ENCODE data around the gene HLA-F.
A peak's percentile ranks its signal among the peaks of the same experiment; 100 is the strongest.

HLA-F gene

DNA sequence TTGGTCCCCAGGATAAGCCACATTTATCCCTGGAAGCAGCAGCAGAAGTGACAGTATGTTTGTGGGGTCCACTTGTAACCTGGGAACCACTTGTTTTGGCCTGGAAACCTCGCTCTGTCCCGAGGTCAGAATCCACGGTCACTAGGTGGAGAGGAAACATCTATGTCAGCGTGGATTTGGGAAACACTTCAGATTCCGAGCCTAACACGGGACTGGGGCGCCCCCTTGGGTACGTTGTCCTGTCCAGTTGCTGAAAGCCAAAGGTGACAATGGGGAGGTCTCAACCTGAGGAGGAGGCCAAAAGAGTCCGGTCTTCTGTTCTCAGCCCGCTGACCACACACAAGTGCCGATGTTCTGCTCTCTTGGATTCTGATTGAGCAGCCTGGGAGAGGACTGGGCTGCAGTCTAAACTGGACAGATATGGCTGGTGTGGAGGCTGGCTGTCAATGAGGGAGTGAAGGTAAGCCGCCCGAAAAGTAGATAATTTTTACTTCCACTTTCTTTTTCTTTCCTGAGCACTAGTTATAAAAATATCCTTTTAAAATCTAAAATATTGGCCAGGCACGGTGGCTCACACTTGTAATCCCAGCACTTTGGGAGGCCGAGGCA, 37.4 kb upstream of the HLA-F start:
- TF ChIP-seq, protein P1, sequence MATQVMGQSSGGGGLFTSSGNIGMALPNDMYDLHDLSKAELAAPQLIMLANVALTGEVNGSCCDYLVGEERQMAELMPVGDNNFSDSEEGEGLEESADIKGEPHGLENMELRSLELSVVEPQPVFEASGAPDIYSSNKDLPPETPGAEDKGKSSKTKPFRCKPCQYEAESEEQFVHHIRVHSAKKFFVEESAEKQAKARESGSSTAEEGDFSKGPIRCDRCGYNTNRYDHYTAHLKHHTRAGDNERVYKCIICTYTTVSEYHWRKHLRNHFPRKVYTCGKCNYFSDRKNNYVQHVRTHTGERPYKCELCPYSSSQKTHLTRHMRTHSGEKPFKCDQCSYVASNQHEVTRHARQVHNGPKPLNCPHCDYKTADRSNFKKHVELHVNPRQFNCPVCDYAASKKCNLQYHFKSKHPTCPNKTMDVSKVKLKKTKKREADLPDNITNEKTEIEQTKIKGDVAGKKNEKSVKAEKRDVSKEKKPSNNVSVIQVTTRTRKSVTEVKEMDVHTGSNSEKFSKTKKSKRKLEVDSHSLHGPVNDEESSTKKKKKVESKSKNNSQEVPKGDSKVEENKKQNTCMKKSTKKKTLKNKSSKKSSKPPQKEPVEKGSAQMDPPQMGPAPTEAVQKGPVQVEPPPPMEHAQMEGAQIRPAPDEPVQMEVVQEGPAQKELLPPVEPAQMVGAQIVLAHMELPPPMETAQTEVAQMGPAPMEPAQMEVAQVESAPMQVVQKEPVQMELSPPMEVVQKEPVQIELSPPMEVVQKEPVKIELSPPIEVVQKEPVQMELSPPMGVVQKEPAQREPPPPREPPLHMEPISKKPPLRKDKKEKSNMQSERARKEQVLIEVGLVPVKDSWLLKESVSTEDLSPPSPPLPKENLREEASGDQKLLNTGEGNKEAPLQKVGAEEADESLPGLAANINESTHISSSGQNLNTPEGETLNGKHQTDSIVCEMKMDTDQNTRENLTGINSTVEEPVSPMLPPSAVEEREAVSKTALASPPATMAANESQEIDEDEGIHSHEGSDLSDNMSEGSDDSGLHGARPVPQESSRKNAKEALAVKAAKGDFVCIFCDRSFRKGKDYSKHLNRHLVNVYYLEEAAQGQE (IDR thresholded peaks at IDR 0.05; ENCODE audit: insufficient read depth in 1 of 2, low read depth in 2 of 2, low read length in 2 of 2): no peak
- no peak for TF ChIP-seq TAF1 (IDR thresholded peaks at IDR 0.05; ENCODE audit: borderline replicate concordance, insufficient read depth, low read length)
- no peak for TF ChIP-seq FOXP2 (optimal IDR thresholded peaks at IDR 0.05; ENCODE audit: borderline replicate concordance, extremely low read depth, extremely low read length, insufficient read depth)
- TF ChIP-seq POLR2AphosphoS5 (IDR thresholded peaks at IDR 0.05; ENCODE audit: low read depth, low read length): no peak
- no peak for TF ChIP-seq SIN3A (IDR thresholded peaks at IDR 0.05; ENCODE audit: borderline replicate concordance, insufficient read depth, low read length)

DNA sequence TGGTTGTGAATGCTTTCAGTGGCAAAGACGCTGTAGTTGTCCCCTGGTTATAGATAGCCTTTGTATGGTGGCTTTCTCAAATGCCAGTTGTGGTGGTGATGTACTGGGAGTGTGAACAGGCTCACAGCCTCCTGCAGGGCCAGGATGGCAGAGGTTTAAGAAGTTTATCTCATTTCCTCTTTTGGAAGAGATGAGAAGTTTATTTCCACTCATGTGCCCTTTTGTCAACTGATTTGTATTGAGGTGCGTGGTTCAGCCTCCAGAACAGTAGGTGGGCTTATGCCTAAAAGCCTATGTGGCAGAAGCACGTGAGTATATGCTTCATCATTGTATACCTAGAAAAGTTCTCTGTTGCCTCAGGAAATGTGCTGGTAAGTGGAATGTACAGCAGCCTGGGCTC, 28.6 kb upstream of the HLA-F start:
- TF ChIP-seq SIN3A (IDR thresholded peaks at IDR 0.05; ENCODE audit: borderline replicate concordance, insufficient read depth, low read length) (no peak), TAF1 (IDR thresholded peaks at IDR 0.05; ENCODE audit: borderline replicate concordance, insufficient read depth, low read length) (no peak), POLR2AphosphoS5 (IDR thresholded peaks at IDR 0.05; ENCODE audit: low read depth, low read length) (no peak), FOXP2 (optimal IDR thresholded peaks at IDR 0.05; ENCODE audit: borderline replicate concordance, extremely low read depth, extremely low read length, insufficient read depth) (no peak)
- TF ChIP-seq, protein P1 (IDR thresholded peaks at IDR 0.05; ENCODE audit: insufficient read depth in 1 of 2, low read depth in 2 of 2, low read length in 2 of 2): no peak

DNA sequence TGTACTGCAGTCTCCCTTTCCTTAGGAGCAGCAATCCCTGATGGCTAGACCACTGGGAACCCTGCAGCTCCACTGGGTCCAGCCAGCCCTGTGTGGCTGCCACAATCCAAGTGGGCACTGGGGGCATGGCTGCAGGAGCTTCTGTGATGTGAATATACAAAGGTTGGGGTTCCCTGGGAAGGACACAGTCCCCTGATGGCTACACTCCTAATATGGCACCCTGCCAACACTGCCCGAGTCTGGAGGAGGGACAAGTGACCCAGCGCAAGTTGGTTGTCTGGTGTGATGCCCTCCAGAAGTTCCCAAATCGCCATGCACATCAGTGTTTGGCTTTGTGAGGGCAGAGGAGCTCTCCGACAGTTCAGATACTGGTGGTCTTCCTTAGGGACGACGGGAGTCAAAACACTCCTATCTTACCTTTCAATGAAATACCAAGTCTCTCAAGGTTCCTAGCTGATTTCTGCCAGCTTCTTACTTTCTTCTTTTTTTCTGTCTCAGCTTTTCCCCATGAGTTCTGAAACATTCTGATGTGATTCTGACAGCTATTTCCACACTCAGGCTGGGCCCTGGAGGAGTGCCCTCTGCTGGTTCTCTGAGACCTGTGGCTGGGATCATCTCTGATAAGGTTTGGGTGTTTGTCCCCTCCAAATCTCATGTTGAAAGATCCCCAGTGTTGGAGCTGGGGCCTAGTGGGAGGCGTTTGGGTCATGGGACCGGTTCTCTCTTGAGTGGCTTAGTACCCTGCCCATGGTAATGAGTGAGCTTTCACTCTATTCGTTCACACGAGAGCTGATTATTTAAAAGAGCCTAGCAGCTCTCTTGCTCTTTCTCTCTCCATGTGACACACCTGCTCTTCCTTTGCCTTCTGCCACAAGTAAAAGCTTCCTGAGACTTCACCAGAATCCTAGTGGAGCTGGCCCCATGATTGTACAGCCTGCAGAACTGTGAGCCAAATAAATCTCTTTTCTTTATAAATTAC, 26.8 kb upstream of the HLA-F start:
- TF ChIP-seq, protein P1 (IDR thresholded peaks at IDR 0.05; ENCODE audit: insufficient read depth in 1 of 2, low read depth in 2 of 2, low read length in 2 of 2): no peak
- TF ChIP-seq POLR2AphosphoS5 (IDR thresholded peaks at IDR 0.05; ENCODE audit: low read depth, low read length) (no peak), SIN3A (IDR thresholded peaks at IDR 0.05; ENCODE audit: borderline replicate concordance, insufficient read depth, low read length) (no peak), FOXP2 (optimal IDR thresholded peaks at IDR 0.05; ENCODE audit: borderline replicate concordance, extremely low read depth, extremely low read length, insufficient read depth) (no peak), TAF1 (IDR thresholded peaks at IDR 0.05; ENCODE audit: borderline replicate concordance, insufficient read depth, low read length) (no peak)

DNA sequence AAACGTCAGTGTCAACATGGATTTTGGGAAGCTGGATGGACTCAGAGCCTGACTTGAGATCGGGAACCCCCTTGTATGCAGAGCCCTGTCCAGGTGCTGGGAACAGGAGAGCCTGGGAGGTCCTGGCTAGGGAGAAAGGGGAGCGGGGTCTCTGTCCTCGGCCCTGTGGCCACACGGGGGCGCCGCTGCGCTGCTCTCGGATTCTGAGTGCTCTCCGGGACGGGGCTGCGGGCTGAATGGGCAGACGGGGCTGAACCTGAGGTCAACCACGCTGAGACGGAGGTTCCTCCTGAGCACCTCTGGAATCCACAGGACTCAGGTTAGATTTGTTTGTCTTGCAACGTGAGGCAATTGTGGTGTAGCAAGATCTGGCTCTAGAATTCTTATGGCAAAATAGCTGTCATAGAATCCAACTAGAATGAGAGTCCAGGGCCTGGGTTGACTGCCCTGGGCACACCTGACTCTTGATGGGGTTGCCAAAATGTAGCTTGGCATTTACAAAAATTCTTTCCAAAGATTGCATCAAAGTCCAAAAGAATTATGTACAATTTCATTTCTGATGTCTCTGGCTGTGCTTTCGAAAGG, 20.6 kb upstream of the HLA-F start:
- TF ChIP-seq POLR2AphosphoS5 (IDR thresholded peaks at IDR 0.05; ENCODE audit: low read depth, low read length) (no peak), SIN3A (IDR thresholded peaks at IDR 0.05; ENCODE audit: borderline replicate concordance, insufficient read depth, low read length) (no peak), FOXP2 (optimal IDR thresholded peaks at IDR 0.05; ENCODE audit: borderline replicate concordance, extremely low read depth, extremely low read length, insufficient read depth) (no peak), TAF1 (IDR thresholded peaks at IDR 0.05; ENCODE audit: borderline replicate concordance, insufficient read depth, low read length) (no peak)
- TF ChIP-seq, protein P1 (IDR thresholded peaks at IDR 0.05; ENCODE audit: insufficient read depth in 1 of 2, low read depth in 2 of 2, low read length in 2 of 2): peak; percentile 23 to 57; a peak in 1 of 4 replicates
